H1 (cell line): ENCODE measurements around the gene CLDN9. TPM values are rescaled to one million over a fixed set of nuclear protein-coding genes. Genes with fewer than 3 reads are reported as not detected.

Source experiments
- MAX ChIP-seq: IDR thresholded peaks from 2 replicates; pipeline ENCODE4 v1.6.1; 2012; ENCODE audit warnings: inconsistent platforms
- RAD21 ChIP-seq, 2 experiments: IDR thresholded peaks in 1 of 2; conservative IDR thresholded peaks in 1 of 2; 2 replicates each; pipeline ENCODE4 v1.6.1; 2011; ENCODE audit warnings: low read depth in 2 of 2, low read length in 2 of 2, improper control_type of control experiment in 1 of 2, inconsistent platforms in 1 of 2, mild to moderate bottlenecking in 1 of 2, moderate library complexity in 1 of 2
- SIX5 ChIP-seq: IDR thresholded peaks from 2 replicates; pipeline ENCODE4 v1.6.1; 2011; ENCODE audit warnings: mild to moderate bottlenecking, low read depth, low read length
- TAF1 ChIP-seq: IDR thresholded peaks from 2 replicates; pipeline ENCODE4 v1.6.1; 2011; ENCODE audit warnings: mild to moderate bottlenecking, low read depth, low read length
- polyA plus RNA-seq, 7 experiments: library from polyadenylated mRNA; depleted of rRNA in 3 of 7; stranded (reverse) in 5 of 7; unstranded in 2 of 7; fragments of >200 nt in 5 of 7; fragments of 200-250 nt in 2 of 7; gene quantifications; 1 replicate in 5 of 7; 2 replicates in 1 of 7; 4 replicates in 1 of 7; pipeline versions ENCODE4 v1.2.1 to v1.2.3, GENCODE V29; 2011 to 2013; ENCODE audit warnings: missing spikeins in 2 of 7, mixed read lengths in 2 of 7
- total RNA-seq: library from RNA; stranded (reverse); fragmentation: NEBNext Ultra II Directional; extraction: Animal tissue kit (Norgen Biotek cat#: 25700); gene quantifications from 2 replicates; pipeline ENCODE4 v1.2.1, GENCODE V29; 2021

Gene CLDN9
- total and polyA plus RNA-seq, 2 of the 8 experiments (the other 6 are each of a cell fraction or from before 2014, with no cell fraction given): 0.60 to 0.89 TPM

GRCh38 chr16:3058139-3059030 is 45.7 kb downstream of the CLDN9 start (continued):
- TF ChIP-seq TAF1 (0 out of 2 replicates have a peak, but pooled peaks have one; percentile 11), SIX5 (no peak), RAD21 (IDR thresholded peaks at IDR 0.05 in 1 of 2, conservative IDR thresholded peaks at IDR 0.05 in 1 of 2; ENCODE audit: low read depth in 2 of 2, low read length in 2 of 2) (peak; percentile 11 to 14; a peak in 1 of 4 replicates), MAX (0 out of 2 replicates have a peak, but pooled peaks have one; percentile 24)
